ENCODE results near the gene RASL12.
"Not testable (repeated sequence)": the region's sequence is repeated elsewhere in the genome, so short reads cannot be mapped to it uniquely, and the experiment has no call there.

Gene RASL12, protein sequence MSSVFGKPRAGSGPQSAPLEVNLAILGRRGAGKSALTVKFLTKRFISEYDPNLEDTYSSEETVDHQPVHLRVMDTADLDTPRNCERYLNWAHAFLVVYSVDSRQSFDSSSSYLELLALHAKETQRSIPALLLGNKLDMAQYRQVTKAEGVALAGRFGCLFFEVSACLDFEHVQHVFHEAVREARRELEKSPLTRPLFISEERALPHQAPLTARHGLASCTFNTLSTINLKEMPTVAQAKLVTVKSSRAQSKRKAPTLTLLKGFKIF

DNA sequence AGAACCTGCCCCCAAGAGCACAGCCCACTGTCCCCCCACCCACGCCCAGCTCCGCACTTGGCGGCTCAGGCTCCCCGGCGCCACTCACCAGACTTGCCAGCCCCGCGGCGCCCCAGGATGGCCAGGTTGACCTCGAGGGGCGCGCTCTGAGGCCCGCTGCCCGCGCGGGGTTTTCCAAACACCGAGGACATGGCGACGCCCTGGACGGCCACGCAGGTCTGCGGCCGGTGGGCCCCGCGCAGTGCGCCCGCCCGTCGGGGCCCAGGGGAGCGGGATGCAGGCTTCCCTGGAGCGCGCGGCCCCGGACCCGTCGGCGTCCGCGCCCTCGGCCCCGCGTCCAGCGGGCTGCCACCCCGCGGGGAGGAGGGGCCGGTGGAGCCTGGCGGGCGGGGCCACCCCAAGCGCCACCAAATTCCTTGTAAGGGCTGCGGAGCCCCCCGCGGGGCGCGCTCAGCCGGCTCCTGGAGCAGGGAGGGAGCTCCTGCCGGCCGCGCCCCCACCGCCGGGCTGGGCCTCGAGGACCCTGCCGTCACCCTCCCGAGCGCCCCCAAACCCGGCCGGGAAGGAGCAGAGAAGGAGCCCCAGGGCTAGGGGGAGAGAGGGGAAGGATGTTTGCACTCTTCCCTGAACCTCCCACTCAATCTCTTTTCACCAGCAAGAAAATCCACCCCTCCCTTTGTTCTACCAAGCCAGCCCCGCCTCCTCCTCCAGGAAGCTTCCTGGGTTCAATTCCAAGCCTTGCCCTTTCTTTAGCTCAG, at the start of gene RASL12:
Gene RASL12, minus strand, starts transcription at position 347 of the 758 bp plus-strand sequence. Its CDS starts 156 bp downstream, at position 191.
- no peak for DNase-seq (ENCODE audit: low read depth in 3 of 3, low spot score in 1 of 3)

DNA sequence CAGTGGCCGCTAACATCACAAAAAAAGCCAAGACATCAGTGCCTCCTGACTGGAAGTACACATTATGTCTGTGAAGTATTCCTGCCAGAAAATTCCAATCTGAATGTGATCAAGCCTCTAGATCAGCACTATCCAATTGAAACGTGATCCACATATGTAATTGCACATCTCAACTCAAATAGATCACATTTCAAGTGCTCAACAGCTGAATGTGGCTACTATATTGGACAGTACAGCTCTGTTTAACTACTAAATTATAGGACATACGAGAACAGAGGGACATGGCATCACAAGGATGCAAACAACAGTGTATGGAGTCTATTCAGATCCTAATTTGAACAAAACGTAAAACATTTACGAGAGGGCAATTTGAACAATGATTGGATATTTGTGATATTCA, 47.8 kb upstream of the RASL12 start:
- DNase-seq (ENCODE audit: low read depth in 3 of 3, low spot score in 1 of 3): no peak

DNA sequence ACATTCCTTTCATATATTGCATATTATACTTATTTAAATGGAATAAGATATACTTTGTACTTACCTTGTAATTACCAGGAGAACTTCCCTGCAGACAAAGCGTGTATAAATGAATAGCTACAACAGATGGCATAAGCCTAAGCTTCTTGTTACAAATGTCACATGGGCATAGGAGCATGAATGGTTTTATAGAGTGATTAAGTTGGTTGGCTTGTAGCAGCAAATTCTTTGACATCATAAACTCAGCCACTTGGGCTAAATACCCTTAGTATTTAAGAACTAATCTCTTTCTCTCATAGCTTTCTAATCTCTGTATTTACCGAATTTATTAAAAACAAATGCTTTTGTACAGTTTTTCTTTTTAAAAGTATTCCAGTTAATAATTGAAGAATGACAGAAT, 47.3 kb upstream of the RASL12 start, which contains the start of gene UBAP1L:
Gene UBAP1L, minus strand, starts transcription at position 115 of the 400 bp plus-strand sequence. CDS start 8,985 bp downstream, outside the sequence.
- DNase-seq (ENCODE audit: low read depth in 3 of 3, low spot score in 1 of 3): no peak

DNA sequence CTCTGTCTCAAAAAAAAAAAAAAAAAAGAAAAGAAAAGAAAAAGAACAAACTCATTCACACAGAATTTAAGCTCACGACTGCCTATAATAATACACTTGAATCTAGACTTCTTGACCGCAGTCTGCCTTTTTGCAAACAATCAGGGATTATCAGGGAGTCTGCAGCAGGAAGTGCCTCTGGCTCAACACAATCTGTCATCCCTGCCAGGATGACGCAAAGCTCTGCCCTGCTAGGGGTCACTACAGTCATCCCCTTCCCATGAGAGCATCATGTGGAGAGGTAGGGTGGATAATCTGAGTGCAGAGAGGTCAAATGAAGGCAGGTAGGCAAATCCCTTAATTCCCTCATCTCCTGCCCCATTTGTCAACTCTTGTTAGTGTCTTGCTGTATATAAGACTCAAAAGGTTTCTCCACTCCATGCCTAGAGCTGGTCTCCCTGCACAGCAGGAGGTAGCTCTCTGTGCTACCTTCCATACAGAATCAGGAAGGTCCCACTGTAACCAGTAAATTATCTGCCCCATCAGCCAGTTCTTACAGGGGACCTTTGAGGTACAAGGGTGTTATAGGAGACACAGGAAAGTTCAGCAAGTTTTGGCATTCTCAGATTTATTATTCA, 43.0 kb upstream of the RASL12 start:
- no peak for DNase-seq (ENCODE audit: low read depth in 3 of 3, low spot score in 1 of 3)

DNA sequence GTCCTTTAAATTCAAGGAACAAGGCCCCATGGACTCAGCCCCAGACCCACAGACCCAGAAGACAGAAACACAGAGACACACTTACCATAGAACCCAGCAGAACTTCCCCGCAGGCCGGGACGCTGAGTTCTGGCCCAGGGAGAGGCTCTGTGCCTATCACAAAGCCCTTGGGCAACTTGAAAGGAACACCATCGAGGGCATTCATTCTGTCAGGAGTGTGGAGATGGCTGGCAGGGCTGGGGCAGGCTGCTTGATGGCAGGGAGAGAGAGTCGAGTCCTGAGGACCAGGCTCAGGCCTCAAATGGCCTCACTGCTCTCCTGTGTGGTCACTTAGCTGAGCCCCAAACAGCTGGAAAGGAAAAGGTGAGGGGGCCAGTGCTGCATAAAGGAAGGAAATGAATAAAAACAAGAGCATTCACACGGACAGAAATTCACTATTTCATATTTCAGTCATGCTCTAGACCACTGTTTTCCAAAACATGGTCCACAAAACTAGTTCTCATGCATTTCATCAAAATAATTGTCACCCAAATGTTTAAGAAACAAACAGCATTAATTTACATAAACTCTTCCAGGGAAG, 38.3 kb upstream of the RASL12 start:
- DNase-seq (ENCODE audit: low read depth in 3 of 3, low spot score in 1 of 3): no peak

DNA sequence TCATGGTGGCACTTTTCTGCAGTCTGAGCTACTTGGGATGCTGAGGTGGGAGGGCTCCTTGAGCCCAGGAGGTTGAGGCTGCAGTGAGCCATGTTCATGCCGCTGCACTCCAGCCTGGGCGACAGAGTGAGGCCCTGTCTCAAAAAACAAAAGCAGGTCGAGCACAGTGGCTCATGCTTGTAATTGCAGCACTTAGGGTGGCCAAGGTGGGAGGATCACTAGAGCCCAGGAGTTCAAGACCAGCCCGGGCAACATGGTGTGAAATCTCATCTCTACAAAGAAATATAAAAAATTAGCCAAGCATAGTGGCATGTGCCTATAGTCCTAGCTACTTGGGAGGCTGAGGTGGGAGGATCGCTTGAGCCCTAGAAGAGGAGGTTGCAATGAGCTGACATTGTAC, 37.2 kb upstream of the RASL12 start:
- no peak for DNase-seq (ENCODE audit: low read depth in 3 of 3, low spot score in 1 of 3)

DNA sequence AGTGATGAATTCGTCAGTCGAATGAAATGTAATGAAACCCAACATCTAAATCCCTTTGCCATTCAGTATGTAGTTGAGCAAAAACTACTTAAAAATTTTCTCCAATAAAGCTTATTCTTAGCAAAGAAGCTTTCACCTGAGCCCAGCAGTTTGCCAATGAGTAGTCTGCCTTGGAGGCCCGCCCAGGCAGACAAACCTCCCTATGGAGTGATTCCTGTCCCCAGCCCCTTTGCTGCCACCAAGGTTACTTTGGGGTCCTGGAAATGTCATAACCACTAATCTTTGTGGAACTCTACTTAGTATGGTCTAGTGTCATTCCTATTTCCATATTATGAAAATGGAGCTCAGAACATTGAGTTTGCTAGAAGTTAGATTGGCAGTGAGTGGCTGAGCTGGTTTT, 35.1 kb upstream of the RASL12 start:
- no peak for DNase-seq (ENCODE audit: low read depth in 3 of 3, low spot score in 1 of 3)

DNA sequence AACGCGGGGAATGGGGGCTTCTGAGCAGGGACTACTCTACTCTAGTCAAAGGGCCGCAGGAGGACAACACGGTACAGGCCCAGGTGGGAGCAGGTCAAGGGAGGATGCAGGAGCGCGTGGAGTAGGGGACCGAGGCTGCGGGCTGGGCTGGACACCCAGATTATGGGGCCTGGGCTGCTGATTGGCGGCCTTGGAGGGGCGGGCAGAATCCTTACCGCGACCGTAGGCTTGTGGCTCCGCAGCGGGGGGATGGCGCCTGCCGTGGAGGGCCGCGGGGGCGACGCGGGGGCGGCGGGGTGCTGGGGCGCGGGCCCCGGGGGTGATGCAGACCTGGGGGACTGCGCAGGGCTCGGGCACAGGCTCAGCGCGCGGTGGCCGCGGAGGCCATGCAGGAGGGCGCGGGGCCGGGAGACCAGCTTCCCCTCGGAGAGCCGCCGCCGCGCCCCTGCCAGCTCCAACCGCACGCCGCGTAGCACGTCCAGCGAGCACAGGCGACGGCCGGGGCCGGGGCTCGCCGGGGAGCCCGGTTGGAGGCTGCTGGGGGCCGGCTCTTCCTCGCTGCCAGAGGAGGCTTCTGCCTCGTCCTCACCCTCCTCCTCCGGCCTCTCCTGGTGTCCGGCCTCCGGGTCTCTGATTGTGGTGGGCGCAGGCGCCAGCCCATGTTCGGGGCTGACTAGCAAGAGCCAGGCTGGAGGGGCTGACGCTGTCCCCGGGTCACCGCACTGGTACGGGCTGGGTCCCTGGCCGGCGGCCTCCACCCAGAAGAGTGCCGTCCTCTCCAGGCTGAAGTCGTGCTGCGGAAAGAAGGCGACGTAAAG, 34.3 kb upstream of the RASL12 start:
- no peak for DNase-seq (ENCODE audit: low read depth in 3 of 3, low spot score in 1 of 3)

DNA sequence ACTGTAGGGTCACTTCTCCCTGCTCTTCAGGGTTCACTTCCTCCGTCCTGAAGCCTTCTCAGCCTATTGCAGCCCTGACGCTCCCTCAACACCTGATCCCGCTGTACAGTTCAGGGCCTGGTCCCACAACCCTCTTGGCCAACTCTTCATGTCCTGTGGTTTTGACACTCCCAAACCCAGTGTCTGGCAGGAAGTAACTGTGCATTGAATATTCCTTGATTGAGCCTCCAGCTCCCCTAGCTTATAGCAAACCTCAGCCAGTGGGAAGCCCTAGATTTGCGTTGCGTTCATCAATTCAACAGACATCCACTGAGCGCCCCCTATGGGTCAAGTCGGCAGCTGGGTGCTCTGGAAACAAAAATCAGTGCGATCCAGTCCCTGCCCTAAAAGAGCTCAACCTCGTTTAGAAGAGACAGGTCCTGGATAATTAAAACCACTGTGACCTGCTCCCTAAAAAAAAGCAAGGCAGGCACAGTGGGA, 33.7 kb upstream of the RASL12 start:
- DNase-seq (ENCODE audit: low read depth in 3 of 3, low spot score in 1 of 3): peak in 1 of 3 donors; percentile 27

DNA sequence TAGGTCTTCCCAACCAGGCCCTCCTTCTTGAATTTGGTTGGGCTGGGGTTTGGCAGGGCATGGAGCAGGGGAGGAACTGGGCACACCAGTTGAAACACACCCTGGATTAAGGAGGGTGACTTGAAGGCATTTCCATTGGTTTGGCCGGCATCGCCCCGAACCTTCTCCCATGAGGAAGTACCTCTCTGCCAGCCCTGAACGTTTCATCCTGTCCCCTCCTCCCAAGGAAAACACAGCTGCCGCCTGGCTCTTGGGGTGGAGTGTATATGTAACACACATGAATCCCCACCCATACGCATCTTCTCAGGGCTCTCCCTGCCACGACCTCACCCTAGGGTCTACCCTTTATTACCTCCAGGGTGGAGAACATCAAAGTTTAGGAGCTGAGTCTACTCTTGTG, 32.7 kb upstream of the RASL12 start:
- no peak for DNase-seq (ENCODE audit: low read depth in 3 of 3, low spot score in 1 of 3)

DNA sequence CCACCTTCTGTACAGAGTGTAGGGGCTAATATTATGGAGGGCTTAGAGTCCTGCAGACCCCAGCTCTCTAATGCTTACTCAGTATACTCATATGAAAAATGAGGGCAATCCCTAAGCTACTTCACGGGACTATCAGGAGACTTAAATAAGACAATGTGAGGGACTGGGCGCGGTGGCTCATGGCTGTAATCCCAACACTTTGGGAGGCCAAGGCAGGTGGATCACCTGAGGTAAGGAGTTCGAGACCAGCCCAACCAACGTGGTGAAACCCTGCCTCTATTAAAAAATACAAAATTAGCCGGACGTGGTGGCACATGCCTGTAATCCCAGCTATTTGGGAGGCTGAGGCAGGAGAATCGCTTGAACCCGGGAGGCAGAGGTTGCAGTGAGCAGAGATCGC, 32.0 kb upstream of the RASL12 start:
- DNase-seq (ENCODE audit: low read depth in 3 of 3, low spot score in 1 of 3): not testable (repeated sequence)

DNA sequence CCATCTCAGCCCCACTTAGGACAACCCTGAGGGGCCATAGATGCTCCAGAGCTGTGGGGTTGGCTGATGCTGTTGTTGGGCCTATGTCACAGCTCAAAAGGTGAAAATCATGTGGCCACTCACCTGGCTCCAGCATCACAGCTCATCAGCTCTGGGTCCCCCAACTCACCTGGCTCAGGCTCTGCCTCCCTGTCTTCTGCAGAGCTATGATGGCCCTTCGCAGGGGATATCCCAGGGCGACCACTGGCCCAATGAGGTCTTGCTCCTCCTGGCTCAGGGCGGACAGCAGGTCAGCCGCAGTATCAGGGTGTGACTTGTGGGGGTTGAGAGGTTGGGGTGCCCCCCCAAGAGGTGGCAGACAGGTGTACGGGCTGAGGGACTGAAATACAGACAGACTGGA, 31.5 kb upstream of the RASL12 start:
- DNase-seq (ENCODE audit: low read depth in 3 of 3, low spot score in 1 of 3): no peak

DNA sequence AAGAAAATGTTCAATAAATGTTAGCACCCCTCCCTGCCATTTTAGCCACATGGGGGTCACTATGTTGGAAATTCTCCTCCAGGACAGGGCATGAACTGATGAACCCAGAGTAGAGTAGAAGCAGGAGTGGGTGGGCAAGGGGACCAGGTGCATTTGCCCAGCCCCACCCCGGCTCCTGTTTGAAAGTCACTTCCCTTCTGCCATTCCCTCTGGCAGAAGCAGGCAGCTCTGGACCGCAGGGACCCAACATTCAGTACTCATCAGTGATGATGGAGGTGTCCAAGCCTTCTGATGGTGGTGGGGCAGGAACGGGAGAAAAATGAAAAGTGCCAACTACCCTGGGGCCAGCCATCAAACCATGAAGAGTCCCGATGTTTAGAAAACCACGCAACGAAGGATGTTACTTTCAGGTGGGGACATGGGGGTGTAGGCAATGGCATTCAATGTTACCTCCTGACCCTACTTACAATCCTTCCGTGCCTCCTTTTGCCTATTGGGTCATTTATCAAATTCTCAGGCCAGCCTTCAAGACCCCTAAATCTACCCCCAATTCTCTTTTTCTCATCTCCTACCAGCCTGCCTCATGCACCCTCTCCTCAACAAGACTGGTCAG, 30.0 kb upstream of the RASL12 start:
- no peak for DNase-seq (ENCODE audit: low read depth in 3 of 3, low spot score in 1 of 3)

DNA sequence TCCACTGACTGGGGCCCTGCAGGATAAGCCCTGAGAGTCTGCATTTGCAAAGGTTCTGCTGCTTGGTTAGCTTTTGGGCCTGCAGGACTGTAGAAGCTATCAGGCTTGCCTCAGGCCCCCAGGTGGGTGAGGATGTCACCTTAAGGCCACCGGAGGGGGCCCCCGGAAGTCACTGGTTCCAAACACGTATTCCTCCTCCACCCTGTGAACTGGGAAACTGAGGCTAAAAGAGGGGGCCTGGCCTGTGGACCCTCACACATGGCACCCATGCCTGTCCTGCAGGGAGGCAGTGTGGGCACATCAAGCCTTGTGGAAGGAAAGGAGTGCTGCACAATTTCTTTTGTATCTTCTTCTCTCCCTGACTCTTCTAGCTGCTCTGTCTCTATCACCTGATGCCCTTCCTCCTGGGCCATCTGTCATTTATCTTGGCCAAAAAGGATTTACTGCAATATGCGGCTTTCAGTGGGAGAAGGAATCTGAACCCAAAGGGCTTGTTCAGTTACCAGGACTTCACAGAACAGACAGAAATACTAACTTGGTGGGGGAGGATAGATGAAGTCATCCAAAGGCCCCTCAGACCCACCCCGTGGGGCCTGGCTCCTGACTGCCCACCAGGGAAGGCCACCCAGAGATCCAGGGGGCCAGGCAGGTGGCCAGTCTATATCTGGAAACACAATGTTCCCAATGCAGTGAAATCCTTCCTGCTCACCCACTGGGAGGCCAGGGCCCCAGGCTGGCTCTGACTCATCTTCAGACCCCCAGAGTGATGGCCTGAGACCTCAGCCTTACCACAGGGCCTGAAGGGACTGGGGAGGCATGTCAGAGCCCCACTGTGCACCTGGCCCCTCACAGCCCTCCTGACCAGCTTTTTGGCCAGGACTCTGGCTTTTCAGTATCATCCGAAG, 28.9 kb upstream of the RASL12 start:
- DNase-seq (ENCODE audit: low read depth in 3 of 3, low spot score in 1 of 3): no peak

DNA sequence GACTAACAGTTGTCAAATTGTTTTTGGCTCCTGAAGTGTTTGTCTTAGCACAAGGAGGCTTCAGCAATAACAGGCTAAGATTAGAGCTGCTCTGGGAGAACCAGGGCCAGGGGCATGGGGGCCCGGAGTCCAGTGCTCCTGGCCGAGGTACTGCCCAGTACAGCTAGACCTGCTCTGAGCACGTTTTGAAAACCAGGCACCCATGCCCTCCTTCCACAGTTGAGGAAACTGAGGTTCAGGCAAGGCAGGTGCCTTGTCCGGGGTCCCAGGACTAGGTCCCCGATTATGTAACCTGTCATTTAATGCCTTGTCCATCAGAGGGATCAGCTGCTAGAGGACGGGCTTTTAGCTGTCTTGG, 27.9 kb upstream of the RASL12 start:
- DNase-seq (ENCODE audit: low read depth in 3 of 3, low spot score in 1 of 3): no peak

DNA sequence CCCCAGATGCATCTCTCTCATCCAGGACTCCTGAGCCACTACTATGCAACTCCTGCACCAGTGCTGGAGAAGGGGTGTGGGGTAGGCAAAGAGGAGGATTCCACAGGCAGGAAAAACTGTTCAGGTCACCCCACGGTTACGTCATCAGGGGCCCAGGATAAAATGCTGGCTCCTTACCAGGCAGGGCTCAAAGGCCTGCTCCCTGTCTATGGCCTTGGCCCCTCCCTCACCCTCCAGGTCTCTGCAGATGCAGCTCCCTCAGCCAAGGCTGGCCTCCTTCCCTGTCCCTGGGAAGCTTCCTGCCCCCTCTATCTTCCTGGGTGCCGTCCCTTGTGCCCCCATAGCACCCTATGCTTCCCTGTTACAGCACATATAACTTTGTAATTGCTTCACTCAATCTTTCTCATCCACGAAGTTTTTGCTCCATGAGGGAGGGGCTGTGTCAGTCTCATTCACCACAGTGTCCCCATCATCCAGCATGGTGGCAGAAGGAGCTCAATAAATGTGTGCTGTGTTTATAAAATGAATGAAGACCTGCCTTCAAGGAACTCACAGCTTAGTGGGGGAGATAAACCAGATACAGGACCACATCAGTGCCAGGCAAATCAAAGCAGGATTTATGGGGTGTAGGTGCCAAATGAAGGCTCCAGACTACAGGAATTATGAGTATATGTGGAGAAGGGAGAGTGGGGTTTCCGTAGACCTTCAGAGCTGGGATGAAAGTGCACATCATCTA, 27.4 kb upstream of the RASL12 start:
- DNase-seq (ENCODE audit: low read depth in 3 of 3, low spot score in 1 of 3): no peak

DNA sequence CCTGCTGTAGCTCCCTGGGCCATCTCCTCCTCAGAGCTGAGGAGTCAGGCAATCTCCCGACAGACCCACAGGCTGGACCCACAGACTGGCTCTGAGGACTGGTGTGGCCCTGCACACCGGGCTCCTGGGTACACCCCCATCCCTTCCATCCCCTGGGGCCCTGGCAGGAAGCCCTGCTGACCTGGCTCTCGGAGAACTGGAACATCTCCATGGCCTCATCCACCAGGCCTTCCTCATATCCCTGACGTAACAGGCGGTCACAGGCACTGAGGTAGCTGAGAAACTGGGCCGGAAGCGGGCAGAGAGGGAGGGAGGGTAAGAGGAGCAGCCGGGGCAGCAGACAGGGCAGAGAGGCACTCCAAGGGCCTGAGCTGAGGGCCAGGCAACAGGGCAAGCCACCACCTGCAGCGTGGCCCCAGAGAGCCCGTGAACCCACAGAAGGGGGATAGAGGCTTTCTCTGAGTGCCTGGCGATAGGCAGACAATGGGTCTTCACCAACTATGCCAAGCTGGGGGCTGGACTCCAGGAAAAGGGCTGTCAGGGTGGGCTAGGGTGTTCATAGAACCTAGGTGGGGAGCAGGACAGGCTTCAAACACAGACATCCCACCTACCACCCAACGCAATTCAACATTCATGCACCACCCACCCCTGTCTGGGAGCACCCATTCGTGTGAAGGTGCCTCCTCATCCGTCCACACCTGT, 26.7 kb upstream of the RASL12 start:
- no peak for DNase-seq (ENCODE audit: low read depth in 3 of 3, low spot score in 1 of 3)

DNA sequence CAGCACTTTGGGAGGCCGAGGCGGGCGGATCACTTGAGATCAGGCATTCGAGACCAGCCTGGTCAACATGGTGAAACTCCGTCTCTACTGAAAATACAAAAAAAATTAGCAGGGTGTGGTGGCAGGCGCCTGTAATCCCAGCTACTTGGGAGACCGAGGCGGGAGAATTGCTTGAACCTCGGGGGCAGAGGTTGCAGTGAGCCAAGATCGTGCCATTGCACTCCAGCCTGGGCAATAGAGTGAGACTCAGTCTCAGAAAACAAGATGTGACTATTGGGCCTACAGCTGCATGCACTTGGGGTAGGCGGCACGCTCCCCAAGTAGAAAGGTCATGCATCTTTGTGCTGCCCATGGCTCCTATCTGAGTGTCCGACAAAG, 26.0 kb upstream of the RASL12 start:
- DNase-seq (ENCODE audit: low read depth in 3 of 3, low spot score in 1 of 3): not testable (repeated sequence)

All from stimulated activated CD4-positive, alpha-beta T cell treated with anti-CD3 and anti-CD28 coated beads, TNF-alpha, amount 100 ng/mL, for 1 hour (primary cell).